GM10266 (cell line): ENCODE measurements around the gene GADL1.

Source experiments
- DNase-seq: peaks from one replicate; pipeline ENCODE4 v3.0.0; 2012; ENCODE audit errors: extremely low spot score
- CTCF ChIP-seq: IDR thresholded peaks from 2 replicates; pipeline ENCODE4 v1.5.1; 2012; ENCODE audit warnings: mild to moderate bottlenecking, low read depth; ENCODE audit not compliant: control insufficient read depth, insufficient read depth; ENCODE audit errors: missing control alignments

Gene GADL1

GRCh38 chr3:30707825-30708224 lies 186.6 kb downstream of the GADL1 start:
- no peak for TF ChIP-seq CTCF
- DNase-seq: no peak

- TF ChIP-seq CTCF: no peak
- DNase-seq: no peak
Observed at GRCh38 chr3:30704931-30705890, 189.2 kb downstream of the GADL1 start.

- DNase-seq: no peak
- no peak for TF ChIP-seq CTCF
Observed at GRCh38 chr3:30702828-30703397, 191.5 kb downstream of the GADL1 start.

- DNase-seq: no peak
- no peak for TF ChIP-seq CTCF
Observed at GRCh38 chr3:30702038-30702827, 192.2 kb downstream of the GADL1 start.

- no peak for TF ChIP-seq CTCF
- no peak for DNase-seq
Observed at GRCh38 chr3:30700702-30701321, 193.6 kb downstream of the GADL1 start.

GRCh38 chr3:30699927-30700326 lies 194.5 kb downstream of the GADL1 start:
- no peak for DNase-seq
- no peak for TF ChIP-seq CTCF
